PC-9 (cell line): ENCODE results near the gene GABRP.

Experiments
- CTCF ChIP-seq: fragments of 200-600 bp; sonication (generic); conservative IDR thresholded peaks from 2 replicates; pipeline ENCODE4 v1.6.1; 2017; ENCODE audit warnings: mixed run types, antibody characterized with exemption, mild to moderate bottlenecking, moderate library complexity
- EZH2 ChIP-seq: fragments of 200-600 bp; sonication (generic); IDR thresholded peaks from 2 replicates; pipeline ENCODE4 v1.8.0; 2017; ENCODE audit warnings: antibody characterized with exemption, low read depth

- no peak for TF ChIP-seq CTCF
- no peak for TF ChIP-seq EZH2
Observed at GRCh38 chr5:170832241-170832640, 48.7 kb downstream of the GABRP start.
